Stimulated activated CD4-positive, alpha-beta T cell treated with anti-CD3 and anti-CD28 coated beads, Interleukin-4, amount 100 ng/mL, for 48 hours (primary cell): ENCODE results near the gene IL17RC.

Experiments
- DNase-seq, 2 donors: peaks; one replicate each; pipeline ENCODE4 v3.0.0-alpha.2; 2020; ENCODE audit warnings: low read depth in 2 of 2

The IL17RC gene

DNA sequence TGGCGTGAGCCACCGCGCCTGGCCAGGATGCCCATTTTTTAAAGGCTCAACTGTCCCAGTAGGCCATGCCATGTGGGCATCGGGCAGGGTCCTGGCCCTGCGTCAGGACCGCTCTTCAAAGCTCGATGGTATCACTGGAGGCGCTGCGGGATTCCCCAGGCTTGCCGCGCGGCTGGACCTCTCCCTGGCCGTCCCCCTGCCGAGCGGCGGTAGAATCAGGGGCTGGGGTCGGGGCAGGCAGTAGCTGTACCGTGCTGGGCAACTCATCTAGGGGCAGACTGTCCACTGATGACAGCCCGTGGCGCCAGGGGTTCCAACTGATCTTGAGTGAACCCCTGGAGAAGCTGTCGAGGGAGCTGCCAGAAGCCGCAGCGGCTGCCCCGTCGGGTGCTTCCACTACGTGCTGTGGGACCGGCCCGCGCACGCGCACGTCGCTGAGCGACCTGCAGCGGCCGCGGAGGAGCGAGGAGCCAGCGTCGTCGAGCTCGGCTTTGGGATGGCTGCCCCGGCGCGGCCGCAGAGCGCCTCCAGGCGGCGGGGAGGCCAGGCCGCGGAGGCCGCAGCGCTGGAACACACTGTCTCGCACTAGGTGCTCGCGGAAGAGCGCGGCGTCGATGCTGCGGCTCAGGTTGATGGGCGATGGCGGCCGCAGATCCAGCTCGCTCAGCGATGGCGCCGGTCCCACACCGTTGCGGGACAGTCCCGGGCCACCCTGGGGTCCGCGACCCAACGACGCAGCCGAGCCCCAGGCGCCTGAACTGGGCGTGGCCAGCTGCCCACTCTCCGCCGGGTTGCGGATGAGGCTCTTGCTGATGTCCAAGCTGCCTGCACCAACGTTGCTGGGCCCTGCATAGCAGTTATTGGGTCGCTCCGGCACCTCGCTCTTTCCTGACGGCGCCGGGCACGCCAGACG, 29.5 kb downstream of the IL17RC start:
- peak; percentile 62 to 75 for DNase-seq

DNA sequence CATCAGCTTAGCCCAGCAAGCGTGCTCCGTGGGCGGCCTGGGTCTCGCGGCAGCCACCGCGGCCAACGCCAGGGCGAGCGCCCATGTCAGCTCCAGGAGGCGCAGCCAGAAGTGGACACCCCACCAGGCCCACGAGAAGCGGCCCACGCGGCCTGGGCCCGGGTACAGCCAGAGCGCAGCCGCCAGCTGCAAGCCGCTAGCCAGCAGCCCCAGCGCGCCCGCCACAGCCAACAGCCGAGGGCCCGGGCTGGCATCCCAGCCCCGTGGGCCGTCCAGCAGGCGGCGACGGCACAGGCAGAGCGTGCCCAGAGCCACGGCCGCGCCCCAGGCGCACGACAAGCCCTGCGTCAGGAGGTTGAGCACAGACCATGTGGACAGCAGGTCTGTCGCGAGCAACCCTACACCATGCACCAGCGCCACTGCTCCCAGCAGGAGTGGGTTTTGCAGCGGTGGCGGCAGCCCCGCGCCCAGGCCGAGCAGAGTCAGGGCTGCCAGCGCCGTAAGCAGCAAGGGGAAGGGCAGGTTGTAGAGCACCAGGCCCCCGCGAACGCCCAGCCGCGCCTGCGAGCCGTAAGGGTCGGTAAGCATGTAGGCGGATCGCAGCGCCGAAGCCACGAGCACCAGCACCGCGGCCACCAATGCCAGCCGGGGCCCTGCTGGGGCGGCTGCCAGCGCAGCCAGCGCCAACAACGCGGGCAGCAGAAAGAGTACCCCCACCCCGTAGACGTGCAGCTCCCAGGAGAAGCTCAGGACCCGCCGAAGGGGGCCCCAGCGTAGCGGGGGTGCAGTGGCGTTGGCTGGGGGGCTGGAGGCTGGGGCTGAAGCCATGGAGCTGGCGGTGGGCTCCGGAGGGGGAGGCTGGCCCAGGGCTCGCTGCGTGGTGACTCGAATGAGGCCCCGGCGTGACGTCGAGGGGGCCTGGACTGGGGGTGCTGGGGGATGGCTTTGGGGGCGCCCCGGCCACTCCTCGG, 30.4 kb downstream of the IL17RC start:
- no peak for DNase-seq

DNA sequence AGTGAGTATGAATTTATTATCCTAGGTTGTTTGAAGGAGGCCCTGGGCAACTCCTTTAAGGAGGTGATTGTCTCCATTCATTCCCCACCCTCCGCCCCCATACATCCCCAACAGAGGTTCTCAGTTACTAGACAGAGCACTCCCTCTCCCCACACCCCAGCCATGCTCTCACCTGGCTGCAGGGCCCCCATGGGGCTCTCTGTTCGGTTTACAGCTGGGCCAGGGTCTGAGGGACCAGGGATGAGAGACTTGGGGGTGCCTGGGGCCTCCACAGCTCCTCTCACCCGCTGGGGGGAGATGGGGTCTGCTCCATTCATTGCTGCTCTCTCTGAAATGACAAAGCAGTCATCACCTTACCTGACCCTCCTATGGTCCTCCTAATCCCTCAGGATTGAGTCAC, 31.7 kb downstream of the IL17RC start:
- no peak for DNase-seq

DNA sequence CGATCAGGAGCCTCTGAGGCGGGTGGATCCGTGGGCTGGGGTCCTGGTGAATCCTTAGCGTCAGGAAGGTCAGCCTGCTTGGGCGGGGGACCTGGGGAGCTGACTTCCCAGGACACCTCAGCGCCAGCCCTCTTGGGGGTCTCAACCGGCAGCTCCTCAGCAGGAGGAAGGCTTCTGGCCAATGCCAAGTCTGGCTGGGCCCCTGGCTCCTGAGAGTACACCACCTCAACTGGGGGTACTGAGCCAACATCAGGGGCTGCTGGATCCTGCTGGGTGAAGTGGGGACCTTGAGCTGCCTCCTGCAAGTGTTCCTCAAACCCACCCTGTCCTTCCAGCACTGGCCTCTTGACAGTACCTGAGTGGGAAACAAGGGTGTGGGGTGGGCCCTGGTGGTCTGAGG, 32.2 kb downstream of the IL17RC start:
- no peak for DNase-seq

- DNase-seq: no peak
Observed at GRCh38 chr3:9949626-9950025, 32.7 kb downstream of the IL17RC start.

- DNase-seq: no peak
Observed at GRCh38 chr3:9951126-9951525, 34.2 kb downstream of the IL17RC start.

DNA sequence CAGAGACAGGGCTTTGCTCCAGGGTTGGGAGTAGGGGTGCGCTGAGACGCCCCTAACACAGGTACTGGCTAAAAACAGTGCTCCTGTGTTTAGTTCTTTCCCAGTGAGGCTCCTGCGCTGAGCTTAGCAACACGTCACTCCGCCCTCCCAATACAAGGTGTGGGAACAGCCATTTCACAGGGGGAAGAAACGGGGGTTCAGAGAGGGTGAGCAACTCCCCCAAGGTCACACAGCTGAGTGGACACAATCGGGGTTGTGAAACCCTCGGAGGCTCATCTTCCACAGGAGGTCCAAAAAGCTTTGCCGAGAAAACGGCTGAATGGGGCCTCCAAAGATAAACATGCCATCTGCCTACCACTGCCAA, 34.7 kb downstream of the IL17RC start:
- DNase-seq: no peak

DNA sequence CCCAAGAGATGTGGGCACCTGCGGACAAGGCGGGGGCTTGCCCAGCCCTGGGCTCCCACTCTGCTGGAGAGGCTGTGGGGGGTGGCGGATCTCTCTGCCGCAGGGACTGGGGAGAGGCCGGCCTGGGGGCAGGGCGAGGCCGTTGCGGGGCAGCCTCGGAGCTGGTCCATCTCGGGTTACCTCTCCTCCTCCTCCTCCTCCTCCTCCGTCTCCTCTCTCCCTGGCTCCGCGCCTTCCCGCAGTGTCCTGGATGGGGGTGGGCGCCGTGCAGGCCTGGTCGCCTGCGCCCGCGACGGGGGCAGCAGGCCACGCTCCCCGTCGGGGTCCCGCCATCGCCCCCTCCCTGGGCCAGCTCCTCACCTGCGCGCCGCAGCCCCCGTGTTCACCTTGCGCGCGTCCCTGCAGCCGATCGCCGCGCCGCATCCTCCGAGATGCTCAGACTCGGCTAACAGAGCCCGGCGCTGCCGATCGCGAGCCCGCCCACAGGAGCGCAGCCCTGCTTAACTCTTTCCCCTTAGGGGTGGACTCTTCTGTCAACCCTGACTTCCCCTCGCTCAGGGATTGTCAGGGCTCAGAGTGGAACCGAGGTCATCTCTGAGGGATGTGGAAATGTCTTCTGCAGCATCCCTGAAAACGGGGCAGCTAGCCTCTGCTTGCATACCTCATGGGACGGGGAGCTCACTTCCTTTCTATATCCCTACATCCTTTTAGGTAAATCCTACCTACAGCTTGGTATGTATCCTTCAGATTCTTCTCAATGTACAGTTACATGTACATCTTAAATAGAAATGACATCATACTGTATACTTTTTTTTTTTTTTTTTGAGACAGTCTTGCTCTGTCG, 35.3 kb downstream of the IL17RC start, which contains the start of gene PRRT3:
TSS of gene PRRT3 (minus strand) at position 447 of the 844 bp plus-strand sequence. CDS start 2,293 bp downstream, outside the sequence.
- DNase-seq: peak; percentile 53 to 54

- DNase-seq: no peak
Observed at GRCh38 chr3:9955067-9955502, 38.2 kb downstream of the IL17RC start.

DNA sequence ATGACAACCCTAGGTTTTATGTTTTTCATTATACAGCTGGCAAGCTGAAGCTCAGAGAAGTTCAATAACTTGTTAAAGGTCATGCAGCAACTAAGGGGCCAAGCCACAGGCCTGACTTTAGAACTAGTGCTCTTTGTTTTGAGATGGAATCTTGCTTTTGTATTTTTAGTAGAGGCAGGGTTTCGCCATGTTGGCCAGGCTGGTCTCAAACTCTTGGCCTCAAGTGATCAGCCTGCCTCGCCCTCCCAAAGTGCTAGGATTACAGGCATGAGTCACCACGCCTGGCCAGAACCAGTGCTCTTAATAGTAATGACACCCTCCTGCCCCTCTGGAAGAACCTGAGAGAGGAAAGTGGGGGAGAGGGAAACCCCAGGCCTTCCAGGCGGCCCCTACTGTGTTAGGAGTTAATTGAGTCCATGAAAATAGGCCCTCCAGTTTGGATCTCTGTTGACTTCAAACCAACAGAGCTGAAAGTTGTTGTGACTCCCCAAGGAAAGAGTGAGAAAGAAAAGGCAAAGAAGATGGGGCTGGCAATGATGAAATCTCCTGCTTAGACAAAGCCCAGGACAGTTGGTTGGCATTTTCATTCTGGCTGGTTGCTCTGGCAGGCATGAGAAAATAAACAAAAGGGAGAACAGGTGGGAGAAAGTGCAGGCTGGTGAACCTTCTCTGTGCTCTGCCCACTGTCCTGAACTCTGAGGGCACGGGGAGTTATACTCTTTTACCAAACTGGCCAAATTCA, 38.9 kb downstream of the IL17RC start:
- DNase-seq: no peak

- DNase-seq: no peak
Observed at GRCh38 chr3:9957214-9957613, 40.3 kb downstream of the IL17RC start.

GRCh38 chr3:9965200-9965875, 48.4 kb downstream of the IL17RC start:
- DNase-seq: no peak

DNA sequence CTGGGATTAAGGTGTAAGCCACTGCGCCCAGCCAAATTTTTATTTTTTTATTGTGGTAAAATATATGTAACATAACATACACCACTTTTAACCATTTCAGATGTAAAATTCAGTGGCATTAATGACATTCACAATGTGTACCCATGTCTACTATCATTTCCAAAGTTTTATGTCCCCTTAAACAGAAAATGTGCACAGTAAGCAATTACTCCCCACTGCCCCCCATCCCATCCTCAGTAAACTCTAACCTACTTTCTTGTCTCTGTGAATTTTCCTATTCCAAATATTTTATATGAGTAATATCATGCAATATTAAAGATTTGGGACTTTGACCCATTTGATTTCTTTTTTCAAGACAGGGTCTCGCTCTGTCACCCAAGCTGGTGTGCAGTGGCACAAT, 49.9 kb downstream of the IL17RC start:
- no peak for DNase-seq

GRCh38 chr3:9969632-9970019, 52.7 kb downstream of the IL17RC start:
- DNase-seq: no peak

DNA sequence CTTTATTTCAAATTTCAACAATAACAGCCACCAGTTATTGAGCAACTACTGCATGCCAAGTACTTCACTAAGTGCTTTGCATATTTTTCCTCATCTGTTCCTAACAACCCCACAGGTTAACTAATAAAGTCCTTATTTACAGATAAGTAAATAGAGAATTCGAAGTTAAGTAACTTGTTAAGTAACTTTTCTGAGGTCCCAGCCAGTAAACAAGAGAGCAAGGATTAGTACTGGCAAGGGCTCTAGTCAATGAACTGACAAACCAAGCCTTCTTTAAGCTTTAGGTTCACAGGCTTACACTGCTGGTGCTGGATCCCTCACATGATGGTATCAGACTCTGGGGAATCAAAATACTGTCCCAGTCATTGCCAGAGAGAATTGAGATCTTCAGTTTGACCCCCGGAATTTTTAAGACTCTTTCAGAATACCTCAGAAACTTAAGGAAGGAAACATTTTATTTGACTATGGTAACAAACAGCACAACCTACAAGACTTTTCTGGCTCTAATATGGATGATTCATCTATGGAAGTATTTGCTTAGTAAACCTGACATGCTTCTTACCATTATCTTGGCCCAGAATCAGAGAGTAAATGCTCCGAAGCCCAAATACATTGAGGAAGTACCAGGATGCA, 53.2 kb downstream of the IL17RC start:
- DNase-seq: no peak

- peak in 1 of 2 donors; percentile 13 for DNase-seq
Observed at GRCh38 chr3:9976721-9977709, 60.1 kb downstream of the IL17RC start.

GRCh38 chr3:9978710-9979305, 61.9 kb downstream of the IL17RC start:
- DNase-seq: no peak

DNA sequence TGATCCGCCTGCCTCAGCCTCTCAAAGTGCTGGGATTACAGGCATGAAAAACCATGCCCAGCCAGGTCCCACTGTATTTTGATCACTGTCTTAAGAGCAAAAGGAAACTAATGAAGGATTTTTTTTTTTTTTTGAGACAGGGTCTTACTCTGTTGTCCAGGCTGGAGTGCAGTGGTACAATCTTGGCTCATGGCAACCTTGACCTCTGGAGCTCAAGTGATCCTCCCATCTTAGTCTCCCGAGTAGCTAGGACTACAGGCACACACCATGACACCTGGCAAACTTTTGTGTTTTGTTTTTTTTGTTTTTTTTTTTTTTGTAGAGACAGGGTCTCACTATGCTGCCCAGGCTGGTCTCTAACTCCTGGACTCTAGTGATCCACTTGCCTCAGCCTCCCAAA, 63.4 kb downstream of the IL17RC start:
- no peak for DNase-seq
